Bronchial epithelial cell (primary cell): ENCODE results near the gene TRPV6. TPM values are rescaled to one million over a fixed set of nuclear protein-coding genes. Genes with fewer than 3 reads are reported as not detected.

Source experiments
- DNase-seq: peaks from one replicate; pipeline ENCODE4 v3.0.0-alpha.2; 2010; ENCODE audit warnings: low read depth
- FAIRE-seq: peaks from 2 replicates; lab custom pipeline; 2011; peaks lifted over from hg19 to GRCh38; lab: Jason Lieb, UNC
- H3K27me3 ChIP-seq: 2 replicates; pipeline ENCODE4 v1.5.1; 2011; ENCODE audit warnings: low read length; ENCODE audit not compliant: control insufficient read depth, insufficient read depth
- H3K36me3 ChIP-seq: 2 replicates; pipeline ENCODE4 v1.5.1; 2011; ENCODE audit warnings: low read length; ENCODE audit not compliant: control insufficient read depth, insufficient read depth
- H3K4me3 ChIP-seq: 2 replicates; pipeline ENCODE4 v1.5.1; 2011; ENCODE audit warnings: mild to moderate bottlenecking, low read depth, low read length, control low read depth
- CTCF ChIP-seq: IDR thresholded peaks from 2 replicates; pipeline ENCODE4 v1.5.1; 2011; ENCODE audit warnings: mild to moderate bottlenecking, moderate library complexity, low read length, control low read depth, inconsistent platforms; ENCODE audit not compliant: insufficient read depth, severe bottlenecking
- total RNA-seq: library from RNA; depleted of rRNA; stranded (reverse); fragments of >200 nt; gene quantifications from 2 replicates; pipeline ENCODE4 v1.2.1, GENCODE V29; 2014

Gene TRPV6
- total RNA-seq, 1 donor from 2014 or later: under 0.01 TPM

GRCh38 chr7:142860968-142861367, 24.6 kb downstream of the TRPV6 start:
- TF ChIP-seq CTCF: no peak
- no peak for FAIRE-seq
- Histone ChIP-seq H3K27me3 (peaks cover 3% of the 10 kb centered on the region), H3K4me3 (no peak overlapping the region), H3K36me3 (no peaks in the 10 kb centered on the region)
- DNase-seq: no peak

GRCh38 chr7:142859829-142860228, 25.7 kb downstream of the TRPV6 start:
- peak; percentile 50 for DNase-seq
- H3K27me3 ChIP-seq: peaks cover 3% of the 10 kb centered on the region
- no peaks in the 10 kb centered on the region for H3K36me3 ChIP-seq
- no peak overlapping the region for H3K4me3 ChIP-seq
- TF ChIP-seq CTCF: no peak
- FAIRE-seq: no peak

- no peak for TF ChIP-seq CTCF
- no peak overlapping the region for H3K4me3 ChIP-seq
- H3K27me3 ChIP-seq: peaks cover 3% of the 10 kb centered on the region
- FAIRE-seq: no peak
- H3K36me3 ChIP-seq: no peaks in the 10 kb centered on the region
- DNase-seq: no peak
Observed at GRCh38 chr7:142859411-142859810, 26.1 kb downstream of the TRPV6 start.

- H3K4me3 ChIP-seq: no peak overlapping the region
- no peaks in the 10 kb centered on the region for H3K36me3 ChIP-seq
- H3K27me3 ChIP-seq: peaks cover 3% of the 10 kb centered on the region
- no peak for DNase-seq
- no peak for FAIRE-seq
- TF ChIP-seq CTCF: no peak
Observed at GRCh38 chr7:142857625-142858024, 27.9 kb downstream of the TRPV6 start.

- TF ChIP-seq CTCF: no peak
- peak; percentile 52 for FAIRE-seq
Observed at GRCh38 chr7:142856565-142857245, 28.8 kb downstream of the TRPV6 start.

More at GRCh38 chr7:142856565-142857245, 28.8 kb downstream of the TRPV6 start:
- Histone ChIP-seq H3K27me3 (peaks cover 1% of the 10 kb centered on the region), H3K36me3 (no peaks in the 10 kb centered on the region), H3K4me3 (no peak overlapping the region)
- peak; percentile 27 for DNase-seq
